ENCODE data around the gene KAT5.
"Not testable (repeated sequence)": the region's sequence is repeated elsewhere in the genome, so short reads cannot be mapped to it uniquely, and the experiment has no call there.

DNA sequence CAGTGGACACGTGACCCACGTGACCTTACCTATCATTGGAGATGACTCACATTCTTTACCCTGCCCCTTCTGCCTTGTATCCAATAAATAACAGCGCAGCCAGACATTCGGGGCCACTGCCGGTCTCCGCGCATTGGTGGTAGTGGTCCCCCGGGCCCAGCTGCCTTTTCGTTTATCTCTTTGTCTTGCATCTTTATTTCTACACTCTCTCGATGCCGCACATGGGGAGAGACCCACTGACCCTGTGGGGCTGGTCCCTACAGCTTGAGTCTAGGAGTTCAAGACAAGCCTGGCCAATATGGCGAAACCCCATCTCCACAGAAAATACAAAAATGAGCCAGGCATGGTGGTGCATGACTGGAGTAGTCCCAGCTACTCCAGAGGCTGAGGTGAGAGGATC lies 5.0 kb upstream of the KAT5 start:
- TF ChIP-seq, protein P1, sequence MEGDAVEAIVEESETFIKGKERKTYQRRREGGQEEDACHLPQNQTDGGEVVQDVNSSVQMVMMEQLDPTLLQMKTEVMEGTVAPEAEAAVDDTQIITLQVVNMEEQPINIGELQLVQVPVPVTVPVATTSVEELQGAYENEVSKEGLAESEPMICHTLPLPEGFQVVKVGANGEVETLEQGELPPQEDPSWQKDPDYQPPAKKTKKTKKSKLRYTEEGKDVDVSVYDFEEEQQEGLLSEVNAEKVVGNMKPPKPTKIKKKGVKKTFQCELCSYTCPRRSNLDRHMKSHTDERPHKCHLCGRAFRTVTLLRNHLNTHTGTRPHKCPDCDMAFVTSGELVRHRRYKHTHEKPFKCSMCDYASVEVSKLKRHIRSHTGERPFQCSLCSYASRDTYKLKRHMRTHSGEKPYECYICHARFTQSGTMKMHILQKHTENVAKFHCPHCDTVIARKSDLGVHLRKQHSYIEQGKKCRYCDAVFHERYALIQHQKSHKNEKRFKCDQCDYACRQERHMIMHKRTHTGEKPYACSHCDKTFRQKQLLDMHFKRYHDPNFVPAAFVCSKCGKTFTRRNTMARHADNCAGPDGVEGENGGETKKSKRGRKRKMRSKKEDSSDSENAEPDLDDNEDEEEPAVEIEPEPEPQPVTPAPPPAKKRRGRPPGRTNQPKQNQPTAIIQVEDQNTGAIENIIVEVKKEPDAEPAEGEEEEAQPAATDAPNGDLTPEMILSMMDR (IDR thresholded peaks at IDR 0.05; ENCODE audit: low read depth, low read length): not testable (repeated sequence)
- not testable (repeated sequence) for TF ChIP-seq EZH2phosphoT487 (IDR thresholded peaks at IDR 0.05; ENCODE audit: low read depth)
